HG03342 (cell line): ENCODE measurements around the gene VAV2.

Source experiments
- ATAC-seq: cut with Tn5 transposase; IDR thresholded peaks from one replicate; pipeline ENCODE4 v1.9.1; 2021; ENCODE audit warnings: mild to moderate bottlenecking, moderate library complexity; ENCODE audit not compliant: unreplicated experiment

The VAV2 gene

GRCh38 chr9:133734590-133735414 is 257.3 kb downstream of the VAV2 start:
- no peak for ATAC-seq

DNA sequence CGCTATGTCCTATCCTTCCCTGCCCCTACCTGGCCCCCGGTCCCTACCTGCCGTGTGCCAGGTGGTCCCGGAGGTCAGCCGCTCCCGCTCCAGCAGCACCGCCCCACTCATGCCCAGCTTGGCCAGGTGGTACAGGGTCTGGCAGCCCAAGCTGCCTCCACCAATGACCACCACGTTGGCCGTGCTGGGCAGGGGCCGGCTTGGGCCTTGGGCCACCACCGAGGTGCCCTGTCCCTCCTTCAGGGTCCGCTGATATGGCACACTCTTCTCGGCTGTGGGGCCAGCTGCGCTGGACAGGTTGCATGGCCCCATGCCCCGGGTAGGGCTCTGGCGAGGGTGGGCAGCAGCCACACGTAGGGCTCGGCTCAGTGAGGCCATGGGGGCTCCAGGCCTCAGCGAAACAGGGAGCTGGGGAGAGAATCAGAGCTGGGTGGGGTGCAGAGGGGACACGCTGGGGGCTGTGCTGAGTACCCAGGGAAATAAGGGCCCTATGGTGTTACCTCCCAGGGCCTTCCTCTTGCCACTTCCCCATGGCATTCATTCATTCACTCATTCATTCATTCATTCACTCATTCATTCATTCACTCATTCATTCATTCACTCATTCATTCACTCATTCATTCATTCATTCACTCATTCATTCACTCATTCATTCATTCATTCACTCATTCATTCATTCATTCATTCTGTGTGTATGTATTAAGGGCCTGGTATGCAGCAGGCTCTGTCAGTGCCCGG is 258.2 kb downstream of the VAV2 start:
- no peak for ATAC-seq

DNA sequence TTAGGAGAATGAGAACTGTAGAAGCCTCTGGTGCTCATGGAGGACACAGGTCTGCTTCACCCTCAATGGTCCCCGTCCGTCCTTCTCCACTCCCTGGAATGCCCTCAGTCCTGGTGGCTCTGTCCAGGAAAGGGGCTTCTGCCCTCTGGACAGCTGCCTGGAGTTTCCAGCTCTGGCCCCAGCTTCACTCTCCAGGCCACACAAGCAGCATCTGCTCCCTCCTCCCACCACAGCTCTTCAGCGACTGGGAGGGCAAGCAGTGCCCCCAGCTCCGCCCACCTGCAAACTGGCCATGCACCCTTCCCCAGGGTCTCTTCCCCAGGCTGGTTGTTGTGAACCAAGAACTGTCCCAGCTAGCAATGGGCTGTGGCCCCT is 258.7 kb downstream of the VAV2 start:
- ATAC-seq = no peak

DNA sequence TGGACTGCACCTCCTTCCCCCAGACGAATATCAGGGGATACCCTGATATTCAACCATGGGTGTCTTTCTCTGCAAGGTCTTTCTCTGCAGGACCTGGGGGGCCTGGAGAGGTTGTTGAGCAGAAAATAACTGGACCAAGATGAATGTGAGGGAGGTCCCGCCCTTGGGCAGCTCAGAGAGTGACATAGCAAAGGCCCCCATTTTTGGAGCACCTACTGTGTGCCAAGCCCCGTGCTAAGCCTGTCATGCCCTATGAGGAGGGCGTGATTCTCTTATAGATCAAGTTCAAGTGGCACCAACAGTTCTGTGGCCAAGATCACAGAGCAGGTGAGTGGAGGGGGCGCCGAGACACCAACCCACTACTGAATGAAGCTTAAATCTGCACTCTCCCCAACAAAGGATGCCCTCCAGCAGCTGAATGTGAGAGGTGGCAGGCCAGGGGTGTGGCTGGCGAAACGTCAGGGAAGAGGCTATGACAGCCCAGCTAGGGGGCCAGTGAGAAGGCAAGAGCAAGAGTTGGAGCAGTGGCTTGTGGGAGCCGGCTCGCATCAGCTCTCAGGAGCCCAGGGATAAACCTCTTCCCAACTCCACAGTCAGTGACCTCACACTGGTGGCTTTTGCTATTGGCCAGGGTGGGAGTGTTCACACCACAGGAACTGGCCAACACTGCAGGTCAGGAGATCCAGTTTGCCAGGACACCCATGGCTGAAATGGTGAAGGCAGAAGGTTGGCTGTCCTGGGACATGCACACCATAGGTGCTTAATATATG is 259.3 kb downstream of the VAV2 start:
- ATAC-seq = no peak

DNA sequence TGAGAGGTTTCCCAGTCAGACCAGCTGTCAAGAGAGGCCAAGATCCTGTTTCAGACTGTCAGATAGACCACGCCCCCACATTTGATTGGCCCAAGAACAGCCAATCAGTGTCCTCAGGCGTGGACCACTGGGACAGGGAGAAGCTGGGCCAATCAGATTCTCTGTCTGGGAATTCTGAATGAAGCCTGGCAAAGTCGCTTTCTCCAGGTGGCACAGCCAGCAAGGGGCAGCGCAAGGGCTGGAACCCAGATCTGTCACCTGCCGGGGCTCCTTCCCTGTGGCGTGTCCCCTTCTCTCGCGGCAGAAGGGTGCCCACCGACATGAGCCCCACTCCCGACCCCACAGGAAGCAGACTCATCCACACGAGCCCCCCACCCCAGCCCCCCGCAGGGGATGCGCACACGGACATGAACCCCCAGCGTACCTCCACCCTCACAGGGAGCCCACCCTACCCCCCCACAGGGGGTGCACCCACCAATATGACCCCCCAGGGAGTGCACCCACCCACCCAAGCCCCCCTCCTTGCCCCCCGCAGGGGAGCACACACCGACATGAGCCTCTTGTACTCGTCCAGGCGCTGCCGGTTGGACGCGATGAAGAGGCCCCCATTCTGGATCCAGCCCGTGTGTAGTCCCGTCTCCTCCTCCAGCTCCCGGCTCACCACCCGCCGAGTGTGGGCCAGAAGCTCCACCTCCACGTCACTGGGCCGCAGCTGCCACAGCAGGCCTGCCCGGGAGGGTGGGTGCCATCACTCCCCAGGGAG is 260.1 kb downstream of the VAV2 start:
- ATAC-seq = no peak

DNA sequence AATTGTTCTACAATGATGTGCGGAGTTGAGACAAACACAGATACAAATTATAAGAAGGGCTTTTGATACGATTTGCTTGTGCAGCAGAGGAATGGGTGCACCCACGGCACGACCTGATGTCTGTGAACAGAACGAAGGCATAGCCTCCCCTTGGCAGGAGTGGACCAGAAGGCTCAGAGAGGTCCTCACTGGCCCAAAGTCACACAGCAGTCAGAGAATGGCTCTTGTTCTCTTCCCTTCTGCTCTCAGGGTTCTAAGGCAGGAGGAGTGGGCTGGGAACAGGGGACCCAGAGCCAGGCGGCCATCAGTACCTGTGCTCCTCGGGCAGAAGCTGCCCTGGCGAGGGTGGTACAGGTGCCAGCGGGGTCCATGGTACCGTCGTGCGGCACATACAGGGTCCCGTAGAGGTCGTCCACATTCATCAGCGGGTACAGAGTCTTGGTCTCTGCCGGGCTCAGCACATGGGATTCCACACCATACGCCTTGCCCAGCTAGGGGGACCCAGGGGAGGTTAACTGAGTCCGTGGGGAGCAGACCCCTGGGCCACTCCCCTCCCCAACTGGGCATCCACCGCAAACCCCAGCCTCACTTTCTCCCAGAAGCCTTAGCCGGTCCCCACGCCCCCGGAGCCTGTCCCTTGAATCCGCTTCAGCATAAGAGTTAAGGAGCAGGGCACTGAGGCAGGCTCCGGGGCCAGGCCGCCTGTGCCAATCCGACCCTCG is 261.0 kb downstream of the VAV2 start:
- ATAC-seq = no peak

DNA sequence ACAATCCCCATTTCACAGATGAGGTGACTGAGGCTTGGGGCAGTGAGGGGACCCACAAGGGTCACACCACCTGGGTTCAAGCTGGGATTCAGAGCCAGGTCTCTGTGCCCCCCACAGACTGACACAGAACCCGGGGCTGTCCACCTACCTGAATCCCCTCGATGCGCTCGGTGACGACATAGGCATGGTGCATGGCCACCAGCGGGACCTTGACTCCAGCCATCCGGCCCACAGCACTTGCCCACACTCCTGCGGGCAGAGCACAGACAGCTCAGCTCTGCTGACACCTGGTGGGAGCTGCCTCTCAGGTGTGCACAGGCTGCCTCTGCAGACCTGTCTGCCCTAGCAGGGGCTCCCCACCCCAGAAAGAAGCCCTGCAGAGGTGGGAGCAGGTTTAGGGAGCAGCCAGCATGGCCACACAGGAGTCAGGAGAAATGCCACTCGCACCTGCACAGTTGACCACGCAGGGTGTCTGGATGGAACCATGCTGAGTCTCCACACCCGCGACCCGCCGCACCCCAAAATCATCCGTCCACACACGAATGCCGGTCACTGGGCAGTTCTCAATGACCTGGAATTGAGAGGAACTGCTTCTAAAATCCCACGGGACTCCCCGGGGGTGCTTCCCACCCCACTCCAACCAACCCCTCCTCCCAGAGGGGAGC is 262.4 kb downstream of the VAV2 start:
- no peak for ATAC-seq

GRCh38 chr9:133728856-133729616 is 263.1 kb downstream of the VAV2 start:
- no peak for ATAC-seq

DNA sequence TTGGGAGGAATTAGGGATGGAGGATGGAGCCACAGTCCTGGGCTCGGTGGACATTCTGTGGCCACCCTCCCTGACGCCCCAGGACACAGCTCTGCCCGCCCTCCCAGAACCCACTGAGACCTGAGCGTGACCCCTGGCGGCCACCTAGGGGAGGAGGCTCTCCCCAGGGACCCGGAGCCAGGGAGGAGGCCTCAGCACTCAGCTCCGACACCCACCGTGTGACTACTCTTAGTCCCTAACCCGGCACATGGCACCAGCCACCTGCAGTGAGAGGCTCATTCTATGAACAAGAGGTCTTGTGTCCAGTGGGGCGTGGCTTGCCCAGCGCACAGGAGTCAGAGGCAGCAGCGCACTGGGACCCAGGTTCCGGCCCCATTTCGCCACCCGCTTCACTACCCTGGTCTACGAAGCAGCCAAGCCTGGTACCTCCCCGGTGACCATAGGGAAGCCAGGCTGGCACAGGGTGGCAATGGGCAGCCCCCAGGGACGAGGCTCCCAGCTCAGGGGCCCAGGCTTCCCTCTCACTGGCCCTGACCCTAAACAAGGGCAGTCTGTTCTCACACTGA is 264.2 kb downstream of the VAV2 start:
- ATAC-seq = no peak

GRCh38 chr9:133727277-133727875 is 264.7 kb downstream of the VAV2 start:
- no peak for ATAC-seq

GRCh38 chr9:133726401-133727276 is 265.5 kb downstream of the VAV2 start:
- no peak for ATAC-seq

DNA sequence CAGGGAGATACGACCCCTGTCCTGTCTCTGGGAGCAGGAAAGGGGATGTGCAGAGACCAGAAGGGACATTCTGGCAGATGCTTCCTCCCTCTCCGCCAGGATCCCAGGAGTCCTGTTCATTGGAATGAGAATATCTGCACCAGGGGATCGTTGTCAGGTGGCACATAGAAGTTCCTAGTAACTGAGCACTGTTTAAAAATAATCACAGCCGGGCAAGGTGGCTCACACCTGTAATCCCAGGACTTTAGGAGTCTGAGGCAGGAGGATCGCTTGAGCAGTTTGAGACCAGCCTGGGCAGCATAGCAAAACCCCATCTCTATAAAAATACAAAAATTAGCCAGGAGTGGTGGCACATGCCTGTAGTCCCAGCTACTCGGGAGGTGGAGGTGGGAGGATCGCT is 266.2 kb downstream of the VAV2 start:
- no peak for ATAC-seq

DNA sequence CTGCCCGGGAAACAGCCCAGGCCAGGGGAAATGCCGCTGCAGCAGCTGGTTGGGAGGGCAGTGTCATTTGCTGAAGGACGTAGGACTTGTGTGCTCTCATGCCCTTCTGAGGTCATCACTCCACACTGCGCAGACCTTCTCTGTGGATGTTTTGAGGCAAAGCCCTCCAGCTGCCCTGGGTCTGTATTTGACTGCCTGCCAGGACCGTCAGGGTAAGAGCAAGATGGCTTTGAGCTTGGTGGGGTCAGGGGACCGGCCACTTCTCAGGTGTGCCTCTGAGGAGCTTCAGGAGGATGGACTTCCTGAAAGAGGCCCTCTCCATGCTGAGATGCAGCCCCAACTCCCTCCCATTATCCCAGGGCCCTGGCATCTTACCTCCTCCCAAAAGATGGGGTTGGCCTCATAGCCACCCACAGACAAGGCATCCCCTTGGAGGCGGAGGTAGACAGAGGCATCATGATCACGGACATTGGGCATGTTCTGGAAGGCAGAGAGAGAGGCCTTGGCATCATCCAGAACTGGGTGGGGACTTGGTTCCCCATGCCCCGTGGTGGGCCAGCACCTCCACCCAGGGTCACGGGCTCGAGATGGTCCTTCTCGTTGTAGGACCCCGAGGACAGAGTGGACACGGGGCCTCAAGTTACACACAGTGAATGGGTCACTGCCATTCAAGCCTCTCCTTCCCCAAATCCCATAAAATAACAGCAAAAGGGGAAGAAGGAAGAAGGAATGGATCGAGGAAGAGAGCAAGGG is 273.4 kb downstream of the VAV2 start:
- no peak for ATAC-seq

DNA sequence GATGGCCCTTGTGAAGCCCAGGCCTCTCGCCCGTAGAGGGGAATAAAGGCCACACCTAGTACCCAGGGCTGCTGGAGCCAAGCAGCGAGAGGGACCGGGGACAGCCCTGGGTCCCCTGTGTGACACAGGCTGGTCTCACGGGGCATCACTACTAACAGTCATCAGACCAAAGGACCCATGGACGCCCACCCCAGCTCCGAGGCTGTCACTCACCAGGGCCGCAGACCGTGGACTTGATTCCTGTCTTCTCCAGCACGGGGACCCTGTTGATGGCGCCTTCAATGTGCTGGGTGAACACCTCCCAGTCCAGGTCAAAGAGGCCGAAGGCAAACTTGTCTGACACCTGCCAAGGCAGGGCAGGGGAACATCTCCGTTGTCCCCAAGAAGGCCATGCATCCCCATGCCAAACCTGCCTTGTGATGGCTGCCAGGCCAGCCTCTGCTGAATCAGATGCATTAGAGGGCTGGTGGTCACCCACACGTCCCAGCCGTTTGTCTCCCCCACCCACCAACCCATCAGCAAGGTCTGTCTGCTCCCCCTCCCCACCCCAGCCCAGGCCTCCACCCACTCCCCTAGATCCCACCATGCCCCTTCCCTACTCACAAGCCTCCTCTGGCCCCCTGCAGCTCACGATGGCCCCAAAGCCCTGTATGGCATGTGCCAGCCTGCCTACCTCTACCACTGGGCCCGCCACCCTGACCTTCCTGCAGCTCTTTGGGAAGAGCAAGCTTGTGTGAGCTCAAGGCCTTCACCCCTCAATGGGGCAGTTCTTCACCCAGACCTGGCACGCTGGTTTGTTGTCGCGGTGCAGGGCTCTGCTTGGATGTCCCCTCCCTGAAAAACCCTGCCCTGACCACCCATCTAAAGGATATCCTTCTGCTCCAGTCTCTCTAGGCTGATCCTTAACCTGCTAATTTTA is 274.8 kb downstream of the VAV2 start:
- ATAC-seq = no peak

- ATAC-seq = no peak
These were observed 275.5 kb downstream of the VAV2 start for GRCh38 chr9:133716564-133717112.
